ENCODE results near the gene ATG2B. TPM values are rescaled to one million over a fixed set of nuclear protein-coding genes. Genes with fewer than 3 reads are reported as not detected.
A peak's percentile ranks its signal among the peaks of the same experiment; 100 is the strongest.
"Not testable (repeated sequence)": the region's sequence is repeated elsewhere in the genome, so short reads cannot be mapped to it uniquely, and the experiment has no call there.

The ATG2B gene
- polyA plus RNA-seq, 1 donor: 29.1 TPM

- no peak overlapping the region for H3K27ac ChIP-seq (ENCODE audit: low read length)
- H3K36me3 ChIP-seq (ENCODE audit: control insufficient read depth, insufficient read depth, low read length): peaks cover 4% of the 10 kb centered on the region
- no CpG with 5 or more reads among the region's 2 CpGs for WGBS (ENCODE audit: insufficient coverage, low lambda C conversion rate)
- H3K4me1 ChIP-seq (ENCODE audit: control insufficient read depth, insufficient read depth, low read length): no peaks in the 10 kb centered on the region
- no peaks in the 10 kb centered on the region for H3K9me3 ChIP-seq (ENCODE audit: control insufficient read depth, low read depth, low read length)
- DNase-seq: no peak
- H3K4me3 ChIP-seq (ENCODE audit: low read length): no peak overlapping the region
- no peaks in the 10 kb centered on the region for H3K27me3 ChIP-seq (ENCODE audit: control insufficient read depth, insufficient read depth, low read length)
These were observed 10.4 kb downstream of the ATG2B start for GRCh38 chr14:96352708-96353107.

GRCh38 chr14:96351986-96352385, 11.2 kb downstream of the ATG2B start:
- H3K4me1 ChIP-seq (ENCODE audit: control insufficient read depth, insufficient read depth, low read length): no peaks in the 10 kb centered on the region
- H3K36me3 ChIP-seq (ENCODE audit: control insufficient read depth, insufficient read depth, low read length): peaks cover 4% of the 10 kb centered on the region
- H3K4me3 ChIP-seq (ENCODE audit: low read length): no peak overlapping the region
- no peak overlapping the region for H3K27ac ChIP-seq (ENCODE audit: low read length)
- no peaks in the 10 kb centered on the region for H3K27me3 ChIP-seq (ENCODE audit: control insufficient read depth, insufficient read depth, low read length)
- no peak for DNase-seq
- no peaks in the 10 kb centered on the region for H3K9me3 ChIP-seq (ENCODE audit: control insufficient read depth, low read depth, low read length)
- WGBS (ENCODE audit: insufficient coverage, low lambda C conversion rate): no CpG with 5 or more reads among the region's 3 CpGs

GRCh38 chr14:96349286-96350075, 13.7 kb downstream of the ATG2B start:
- Histone ChIP-seq H3K9me3 (ENCODE audit: control insufficient read depth, low read depth, low read length) (no peaks in the 10 kb centered on the region), H3K27me3 (ENCODE audit: control insufficient read depth, insufficient read depth, low read length) (no peaks in the 10 kb centered on the region), H3K36me3 (ENCODE audit: control insufficient read depth, insufficient read depth, low read length) (peaks cover 4% of the 10 kb centered on the region), H3K4me1 (ENCODE audit: control insufficient read depth, insufficient read depth, low read length) (no peaks in the 10 kb centered on the region), H3K27ac (ENCODE audit: low read length) (no peak overlapping the region), H3K4me3 (ENCODE audit: low read length) (no peak overlapping the region)
- 80% methylated on average over 2 of the region's 7 CpGs for WGBS (ENCODE audit: insufficient coverage, low lambda C conversion rate)
- no peak for DNase-seq

- not testable (repeated sequence) for H3K36me3 ChIP-seq (ENCODE audit: control insufficient read depth, insufficient read depth, low read length)
- WGBS (ENCODE audit: insufficient coverage, low lambda C conversion rate): no CpG with 5 or more reads among the region's 2 CpGs
These were observed 15.2 kb downstream of the ATG2B start for GRCh38 chr14:96347957-96348356.

GRCh38 chr14:96345669-96346068, 17.5 kb downstream of the ATG2B start:
- DNase-seq: no peak
- Histone ChIP-seq H3K9me3 (ENCODE audit: control insufficient read depth, low read depth, low read length) (no peaks in the 10 kb centered on the region), H3K4me3 (ENCODE audit: low read length) (no peak overlapping the region), H3K27ac (ENCODE audit: low read length) (no peak overlapping the region), H3K27me3 (ENCODE audit: control insufficient read depth, insufficient read depth, low read length) (no peaks in the 10 kb centered on the region), H3K4me1 (ENCODE audit: control insufficient read depth, insufficient read depth, low read length) (no peaks in the 10 kb centered on the region), H3K36me3 (ENCODE audit: control insufficient read depth, insufficient read depth, low read length) (peaks cover 11% of the 10 kb centered on the region)
- WGBS (ENCODE audit: insufficient coverage, low lambda C conversion rate): 100% methylated on average over 1 of the region's 2 CpGs

More at GRCh38 chr14:96347957-96348356, 15.2 kb downstream of the ATG2B start:
- not testable (repeated sequence) for DNase-seq; H3K4me3 ChIP-seq (ENCODE audit: low read length); H3K9me3 ChIP-seq (ENCODE audit: control insufficient read depth, low read depth, low read length); H3K27ac ChIP-seq (ENCODE audit: low read length); H3K27me3 ChIP-seq (ENCODE audit: control insufficient read depth, insufficient read depth, low read length); H3K4me1 ChIP-seq (ENCODE audit: control insufficient read depth, insufficient read depth, low read length)

GRCh38 chr14:96341323-96341722, 21.8 kb downstream of the ATG2B start:
- no peak overlapping the region for H3K27ac ChIP-seq (ENCODE audit: low read length)
- H3K4me3 ChIP-seq (ENCODE audit: low read length): no peak overlapping the region
- H3K36me3 ChIP-seq (ENCODE audit: control insufficient read depth, insufficient read depth, low read length): peaks cover 20% of the 10 kb centered on the region
- DNase-seq: peak in 1 of 2 donors; percentile 6
- no peaks in the 10 kb centered on the region for H3K4me1 ChIP-seq (ENCODE audit: control insufficient read depth, insufficient read depth, low read length)
- peaks cover 2% of the 10 kb centered on the region for H3K9me3 ChIP-seq (ENCODE audit: control insufficient read depth, low read depth, low read length)
- WGBS (ENCODE audit: insufficient coverage, low lambda C conversion rate): no CpG with 5 or more reads among the region's 3 CpGs
- no peaks in the 10 kb centered on the region for H3K27me3 ChIP-seq (ENCODE audit: control insufficient read depth, insufficient read depth, low read length)

GRCh38 chr14:96338551-96338950, 24.6 kb downstream of the ATG2B start:
- H3K27ac ChIP-seq (ENCODE audit: low read length): no peak overlapping the region
- H3K36me3 ChIP-seq (ENCODE audit: control insufficient read depth, insufficient read depth, low read length): peaks cover 27% of the 10 kb centered on the region
- peaks cover 2% of the 10 kb centered on the region for H3K9me3 ChIP-seq (ENCODE audit: control insufficient read depth, low read depth, low read length)
- no peak for DNase-seq
- no peak overlapping the region for H3K4me3 ChIP-seq (ENCODE audit: low read length)
- WGBS (ENCODE audit: insufficient coverage, low lambda C conversion rate): 100% methylated on average over 1 of the region's 1 CpG
- H3K27me3 ChIP-seq (ENCODE audit: control insufficient read depth, insufficient read depth, low read length): no peaks in the 10 kb centered on the region
- no peaks in the 10 kb centered on the region for H3K4me1 ChIP-seq (ENCODE audit: control insufficient read depth, insufficient read depth, low read length)

- Histone ChIP-seq H3K4me3 (ENCODE audit: low read length) (no peak overlapping the region), H3K27me3 (ENCODE audit: control insufficient read depth, insufficient read depth, low read length) (no peaks in the 10 kb centered on the region), H3K9me3 (ENCODE audit: control insufficient read depth, low read depth, low read length) (no peaks in the 10 kb centered on the region), H3K27ac (ENCODE audit: low read length) (no peak overlapping the region), H3K4me1 (ENCODE audit: control insufficient read depth, insufficient read depth, low read length) (no peaks in the 10 kb centered on the region), H3K36me3 (ENCODE audit: control insufficient read depth, insufficient read depth, low read length) (peaks cover 42% of the 10 kb centered on the region)
- no peak for DNase-seq
- WGBS (ENCODE audit: insufficient coverage, low lambda C conversion rate): 100% methylated on average over 1 of the region's 7 CpGs
These were observed 38.9 kb downstream of the ATG2B start for GRCh38 chr14:96324219-96324618.

- Histone ChIP-seq H3K27me3 (ENCODE audit: control insufficient read depth, insufficient read depth, low read length) (no peaks in the 10 kb centered on the region), H3K27ac (ENCODE audit: low read length) (no peak overlapping the region), H3K4me3 (ENCODE audit: low read length) (no peak overlapping the region), H3K36me3 (ENCODE audit: control insufficient read depth, insufficient read depth, low read length) (peaks cover 45% of the 10 kb centered on the region), H3K4me1 (ENCODE audit: control insufficient read depth, insufficient read depth, low read length) (no peaks in the 10 kb centered on the region), H3K9me3 (ENCODE audit: control insufficient read depth, low read depth, low read length) (no peaks in the 10 kb centered on the region)
- WGBS (ENCODE audit: insufficient coverage, low lambda C conversion rate): no CpG with 5 or more reads among the region's 1 CpG
- DNase-seq: no peak
These were observed 42.5 kb downstream of the ATG2B start for GRCh38 chr14:96320605-96321004.

- WGBS (ENCODE audit: insufficient coverage, low lambda C conversion rate): no CpG with 5 or more reads among the region's 9 CpGs
- H3K4me3 ChIP-seq (ENCODE audit: low read length): no peak overlapping the region
- DNase-seq: no peak
- H3K36me3 ChIP-seq (ENCODE audit: control insufficient read depth, insufficient read depth, low read length): peaks cover 49% of the 10 kb centered on the region
- H3K27ac ChIP-seq (ENCODE audit: low read length): no peak overlapping the region
- no peaks in the 10 kb centered on the region for H3K9me3 ChIP-seq (ENCODE audit: control insufficient read depth, low read depth, low read length)
- no peaks in the 10 kb centered on the region for H3K27me3 ChIP-seq (ENCODE audit: control insufficient read depth, insufficient read depth, low read length)
- no peaks in the 10 kb centered on the region for H3K4me1 ChIP-seq (ENCODE audit: control insufficient read depth, insufficient read depth, low read length)
These were observed 44.3 kb downstream of the ATG2B start for GRCh38 chr14:96318836-96319235.

GRCh38 chr14:96316087-96316486, 47.1 kb downstream of the ATG2B start:
- Histone ChIP-seq H3K27me3 (ENCODE audit: control insufficient read depth, insufficient read depth, low read length) (no peaks in the 10 kb centered on the region), H3K27ac (ENCODE audit: low read length) (no peak overlapping the region), H3K36me3 (ENCODE audit: control insufficient read depth, insufficient read depth, low read length) (peaks cover 40% of the 10 kb centered on the region), H3K4me3 (ENCODE audit: low read length) (no peak overlapping the region), H3K4me1 (ENCODE audit: control insufficient read depth, insufficient read depth, low read length) (peaks cover 6% of the 10 kb centered on the region), H3K9me3 (ENCODE audit: control insufficient read depth, low read depth, low read length) (no peaks in the 10 kb centered on the region)
- WGBS (ENCODE audit: insufficient coverage, low lambda C conversion rate): 100% methylated on average over 1 of the region's 3 CpGs
- no peak for DNase-seq
